K562 (cell line): ENCODE measurements around the gene PCOLCE2. TPM values are rescaled to one million over a fixed set of nuclear protein-coding genes. Genes with fewer than 3 reads are reported as not detected.
A peak's percentile ranks its signal among the peaks of the same experiment; 100 is the strongest.

Experiments
- ATAC-seq: fragments of 200-7000 bp; cut with Tn5 transposase; 3 replicates; pipeline ENCODE4 v1.9.1; 2020; ENCODE audit warnings: moderate library complexity
- BruUV-seq: library from RNA; stranded (reverse); fragments of 400-500 nt; replicated peaks from 2 replicates; lab custom pipeline; 2021; lab: Mats Ljungman, UMichigan
- CTCF ChIA-PET: fragments of 300-600 bp; formaldehyde crosslinking; extraction: SDS; loops from one replicate; lab custom pipeline; 2021; ENCODE audit warnings: low intra/inter-chr PET ratio; lab: Yijun Ruan, JAX
- POLR2A ChIA-PET: fragments of 300-600, 350-650 bp; sonication (Branson Sonifier 250); formaldehyde crosslinking; extraction: SDS; loops from one replicate; lab custom pipeline; 2021; ENCODE audit warnings: antibody characterized with exemption, inconsistent platforms; lab: Yijun Ruan, JAX
- DNase-seq, 4 experiments: peaks; one replicate each; pipeline versions ENCODE4 v3.0.0 to v3.0.0-alpha.2; 2011 to 2018; ENCODE audit warnings: low spot score in 3 of 4, mixed read lengths in 3 of 4; ENCODE audit errors: extremely low read depth in 1 of 4
- FAIRE-seq: peaks from 2 replicates; lab custom pipeline; 2011; peaks lifted over from hg19 to GRCh38; lab: Jason Lieb, UNC
- H2AFZ ChIP-seq: 2 replicates; pipeline ENCODE4 v1.6.0; 2011; ENCODE audit warnings: low read depth, low read length, control low read depth, inconsistent platforms
- H3K27ac ChIP-seq: fragments of 200-600 bp; 3 replicates; pipeline ENCODE4 v1.8.0; 2011; ENCODE audit warnings: low read depth, mild to moderate bottlenecking, control low read depth, inconsistent platforms, low read length, moderate library complexity, mixed read lengths; ENCODE audit errors: extremely low read depth
- H3K27me3 ChIP-seq, 2 experiments: fragments of 300-600 bp in 1 of 2; 2 replicates in 1 of 2; 3 replicates in 1 of 2; pipeline versions ENCODE4 v1.6.0 to v1.8.0; 2011; ENCODE audit warnings: inconsistent platforms in 2 of 2, low read length in 2 of 2, mild to moderate bottlenecking in 1 of 2, mixed read lengths in 1 of 2, moderate library complexity in 1 of 2; ENCODE audit not compliant: control insufficient read depth in 2 of 2, insufficient read depth in 2 of 2
- H3K36me3 ChIP-seq: fragments of 300-600 bp; 3 replicates; pipeline ENCODE4 v1.8.0; 2011; ENCODE audit warnings: mild to moderate bottlenecking, low read length, inconsistent platforms; ENCODE audit not compliant: control insufficient read depth, insufficient read depth
- H3K4me1 ChIP-seq, 2 experiments: fragments of 200-600 bp in 1 of 2; replicated peaks in 1 of 2; 2 replicates in 1 of 2; 3 replicates in 1 of 2; pipeline versions ENCODE4 v1.5.1 to v1.8.0; 2011; ENCODE audit warnings: inconsistent platforms in 2 of 2, low read length in 2 of 2, mild to moderate bottlenecking in 1 of 2, mixed read lengths in 1 of 2, moderate library complexity in 1 of 2; ENCODE audit not compliant: control insufficient read depth in 2 of 2, insufficient read depth in 2 of 2
- H3K4me2 ChIP-seq: 2 replicates; pipeline ENCODE4 v1.6.1; 2011; ENCODE audit warnings: low read length, control low read depth, inconsistent platforms, mixed read lengths; ENCODE audit not compliant: insufficient read depth
- H3K4me3 ChIP-seq: fragments of 200-600 bp; sonication (generic), shearing (Covaris generic); 2 replicates; pipeline ENCODE4 v1.5.1; 2016; ENCODE audit warnings: control low read depth, inconsistent platforms
- H3K79me2 ChIP-seq: fragments of 200-600 bp; 3 replicates; pipeline ENCODE4 v1.8.0; 2011; ENCODE audit warnings: low read length, inconsistent platforms; ENCODE audit not compliant: control insufficient read depth, insufficient read depth
- H3K9ac ChIP-seq, 2 experiments: 2 replicates each; pipeline versions ENCODE4 v1.6.0 to v1.6.1; 2011; ENCODE audit warnings: low read depth in 2 of 2, low read length in 2 of 2, control low read depth in 1 of 2, inconsistent platforms in 1 of 2, mild to moderate bottlenecking in 1 of 2, mixed read lengths in 1 of 2; ENCODE audit not compliant: insufficient read depth in 1 of 2
- H3K9me1 ChIP-seq: one replicate; pipeline ENCODE4 v1.6.0; 2011; ENCODE audit warnings: inconsistent platforms, mild to moderate bottlenecking, low read length, moderate library complexity; ENCODE audit not compliant: control insufficient read depth, insufficient read depth
- H3K9me3 ChIP-seq: replicated peaks from 2 replicates; pipeline ENCODE4 v1.5.1; 2011; ENCODE audit warnings: low read depth, low read length, inconsistent platforms; ENCODE audit not compliant: control insufficient read depth, insufficient read depth
- H4K20me1 ChIP-seq: replicated peaks from 2 replicates; pipeline ENCODE4 v1.6.1; 2011; ENCODE audit warnings: low read length, inconsistent platforms, mixed read lengths; ENCODE audit not compliant: control insufficient read depth, insufficient read depth
- GTF2E2 ChIP-seq: fragments of 200-800 bp; sonication (Bioruptor generic); IDR thresholded peaks from 2 replicates; pipeline ENCODE4 v1.6.1; 2016; ENCODE audit warnings: missing genetic modification characterization, missing compliant biosample characterization
- POU5F1 ChIP-seq: fragments of 150-350 bp; IDR thresholded peaks from 2 replicates; pipeline ENCODE4 v1.6.1; 2014; ENCODE audit warnings: borderline replicate concordance, low read length, low read depth, mild to moderate bottlenecking; ENCODE audit not compliant: partially characterized antibody
- REST ChIP-seq, 2 experiments: fragments of 450-650 bp; formaldehyde crosslinking in 1 of 2; IDR thresholded peaks; 2 replicates each; pipeline versions ENCODE4 v1.4.0 to v1.6.1; 2014 to 2020; ENCODE audit warnings: mild to moderate bottlenecking in 2 of 2, borderline replicate concordance in 1 of 2, low read depth in 1 of 2
- RFX1 ChIP-seq: fragments of 450-650 bp; IDR thresholded peaks from 2 replicates; pipeline ENCODE4 v1.6.1; 2016; ENCODE audit warnings: mild to moderate bottlenecking, moderate library complexity
- WGBS: fragments of 100-300 bp; shearing (Covaris generic); methylation state at CpG from one replicate; pipeline ENCODE4 v1.1.6; 2016; ENCODE audit warnings: low coverage, mixed read lengths; ENCODE audit not compliant: insufficient coverage; ENCODE audit errors: missing lambda C conversion rate; 5-methylcytosine and 5-hydroxymethylcytosine counted together
- in situ Hi-C: fragments of 300-500 bp; cut with MboI; formaldehyde crosslinking; loops from 4 replicates; pipeline ENCODE4 v1.15.0; 2018; ENCODE audit warnings: inconsistent platforms, mixed read lengths
- intact Hi-C: fragments of 100-400 bp; cut with micrococcal nuclease; formaldehyde crosslinking; loops from 2 replicates; pipeline ENCODE4 v1.14.2; 2022
- polyA plus RNA-seq, 8 experiments: library from polyadenylated mRNA; depleted of rRNA in 4 of 8; stranded (reverse) in 5 of 8; unstranded in 3 of 8; fragments of >200 nt; fragmentation: Nextera tagmentation in 2 of 8; fragmentation: Illumina TruSeq in 1 of 8; extraction: Ambion mirVana in 2 of 8; extraction: Trizol in 1 of 8; gene quantifications; 2 replicates each; pipeline versions ENCODE4 v1.2.1 to v1.2.3, GENCODE V29; 2011 to 2014; ENCODE audit warnings: inconsistent platforms in 1 of 8, missing spikeins in 1 of 8
- total RNA-seq, 7 experiments: library from RNA; depleted of rRNA in 6 of 7; stranded (reverse); fragments of >200 nt in 6 of 7; fragmentation: Illumina TruSeq in 2 of 7; extraction: Trizol in 2 of 7; gene quantifications; 2 replicates each; pipeline versions ENCODE4 v1.2.1 to v1.2.3, GENCODE V29; 2011 to 2021; ENCODE audit warnings: low replicate concordance in 1 of 7

The PCOLCE2 gene
- total and polyA plus RNA-seq, 9 of the 15 experiments (the other 6 are each of a cell fraction or from before 2014, with no cell fraction given): 0.18 to 1.2 (median 0.65) TPM

GRCh38 chr3:142915636-142916035 lies 26.8 kb upstream of the PCOLCE2 start:
- no TSS peak for BruUV-seq
- H3K4me1 ChIP-seq: no peaks in the 10 kb centered on the region; a peak in 1 of 5 replicates
- in situ Hi-C loops: no loop called here
- H3K27me3 ChIP-seq: no peaks in the 10 kb centered on the region
- H3K36me3 ChIP-seq: no peaks in the 10 kb centered on the region
- CTCF ChIA-PET: no interaction called here
- no peak overlapping the region for H3K4me3 ChIP-seq
- no peak for TF ChIP-seq GTF2E2
- TF ChIP-seq RFX1: peak; percentile 36
- TF ChIP-seq REST (IDR thresholded peaks at IDR 0.05; ENCODE audit: borderline replicate concordance): no peak
- TF ChIP-seq REST (CRISPR knock-in tag; IDR thresholded peaks at IDR 0.05; ENCODE audit: low read depth): no peak
- no peak for TF ChIP-seq POU5F1
- TF ChIP-seq, all 486 proteins: peak for 1
- 18% methylated on average over 3 of the region's 3 CpGs for WGBS
- DNase-seq (no peak), FAIRE-seq (no peak), ATAC-seq (no peak)
- Histone ChIP-seq H3K4me2 (no peak overlapping the region), H2AFZ (no peak overlapping the region), H4K20me1 (no peaks in the 10 kb centered on the region), H3K79me2 (no peaks in the 10 kb centered on the region), H3K9me3 (no peaks in the 10 kb centered on the region), H3K9ac (no peak overlapping the region), H3K27ac (no peak overlapping the region), H3K9me1 (no peaks in the 10 kb centered on the region)
- intact Hi-C loops: no loop called here
- POLR2A ChIA-PET: interaction anchor here (1.4 kb wide), 1 partner anchor 15 kb away, joined by 3 read pairs; no protein-coding TSS in a partner anchor
